Vagina (tissue), 2 donors: ENCODE measurements around the gene CINP. TPM values are rescaled to one million over a fixed set of nuclear protein-coding genes. Genes with fewer than 3 reads are reported as not detected.
"Not testable (repeated sequence)": the region's sequence is repeated elsewhere in the genome, so short reads cannot be mapped to it uniquely, and the experiment has no call there.

ENCODE experiments used
- DNase-seq, 2 donors: peaks; one replicate each; pipeline ENCODE4 v3.0.0-alpha.2; 2017; ENCODE audit errors: extremely low spot score in 2 of 2
- H3K27ac ChIP-seq: fragments of 200-600 bp; sonication (generic); one replicate; pipeline ENCODE4 v1.5.1; 2019
- H3K27me3 ChIP-seq: fragments of 200-600 bp; sonication (generic); one replicate; pipeline ENCODE4 v1.5.1; 2019
- H3K36me3 ChIP-seq, 2 donors: fragments of 200-600 bp; sonication (generic); one replicate each; pipeline ENCODE4 v1.5.1; 2017 to 2019
- H3K4me1 ChIP-seq: fragments of 200-600 bp; sonication (generic); one replicate; pipeline ENCODE4 v1.5.1; 2019
- H3K4me3 ChIP-seq, 2 donors: fragments of 200-600 bp; sonication (generic); 1 replicate in 1 of 2; 2 replicates in 1 of 2; pipeline ENCODE4 v1.5.1; 2016 to 2019
- H3K9me3 ChIP-seq: fragments of 200-600 bp; sonication (generic); one replicate; pipeline ENCODE4 v1.5.1; 2019
- POLR2A ChIP-seq, 2 donors: fragments of 450-650 bp; IDR thresholded peaks; one replicate each; pipeline ENCODE4 v1.6.1; 2017; ENCODE audit warnings: antibody characterized with exemption in 2 of 2, mild to moderate bottlenecking in 2 of 2, moderate library complexity in 2 of 2
- POLR2AphosphoS5 ChIP-seq, 2 donors: sonication (generic); formaldehyde crosslinking; IDR thresholded peaks; one replicate each; pipeline ENCODE4 v1.9.0; 2017; ENCODE audit warnings: antibody characterized with exemption in 2 of 2, mild to moderate bottlenecking in 2 of 2, low read depth in 1 of 2; ENCODE audit not compliant: insufficient read depth in 1 of 2
- intact Hi-C: fragments of 100-400 bp; cut with DNase I; formaldehyde crosslinking; loops from one replicate; pipeline ENCODE4 v1.15.1; 2023
- total RNA-seq: library from RNA; depleted of rRNA; stranded (reverse); fragments of >200 nt; gene quantifications from one replicate; pipeline ENCODE4 v1.2.3, GENCODE V29; 2016
- TF ChIP-seq, protein P1 (sequence below), 3 experiments: fragments of 450-650 bp in 2 of 3; fragments of 200-600 bp in 1 of 3; sonication (generic) in 1 of 3; IDR thresholded peaks; one replicate each; pipeline ENCODE4 v1.5.1; 2017 to 2019; ENCODE audit warnings: antibody characterized with exemption in 3 of 3, mild to moderate bottlenecking in 2 of 3, moderate library complexity in 2 of 3

Gene CINP
- total RNA-seq, 1 donor from 2014 or later: 21.9 TPM

GRCh38 chr14:102333390-102333789 is 29.3 kb downstream of the CINP start:
- no peak for DNase-seq
- H3K4me3 ChIP-seq: no peak overlapping the region
- H3K27ac ChIP-seq: no peak overlapping the region
- H3K9me3 ChIP-seq: no peaks in the 10 kb centered on the region
- H3K27me3 ChIP-seq: no peaks in the 10 kb centered on the region
- intact Hi-C loops: no loop called here
- peaks cover 0 to 15% of the 10 kb centered on the region in 2 donors for H3K36me3 ChIP-seq
- TF ChIP-seq, protein P1, sequence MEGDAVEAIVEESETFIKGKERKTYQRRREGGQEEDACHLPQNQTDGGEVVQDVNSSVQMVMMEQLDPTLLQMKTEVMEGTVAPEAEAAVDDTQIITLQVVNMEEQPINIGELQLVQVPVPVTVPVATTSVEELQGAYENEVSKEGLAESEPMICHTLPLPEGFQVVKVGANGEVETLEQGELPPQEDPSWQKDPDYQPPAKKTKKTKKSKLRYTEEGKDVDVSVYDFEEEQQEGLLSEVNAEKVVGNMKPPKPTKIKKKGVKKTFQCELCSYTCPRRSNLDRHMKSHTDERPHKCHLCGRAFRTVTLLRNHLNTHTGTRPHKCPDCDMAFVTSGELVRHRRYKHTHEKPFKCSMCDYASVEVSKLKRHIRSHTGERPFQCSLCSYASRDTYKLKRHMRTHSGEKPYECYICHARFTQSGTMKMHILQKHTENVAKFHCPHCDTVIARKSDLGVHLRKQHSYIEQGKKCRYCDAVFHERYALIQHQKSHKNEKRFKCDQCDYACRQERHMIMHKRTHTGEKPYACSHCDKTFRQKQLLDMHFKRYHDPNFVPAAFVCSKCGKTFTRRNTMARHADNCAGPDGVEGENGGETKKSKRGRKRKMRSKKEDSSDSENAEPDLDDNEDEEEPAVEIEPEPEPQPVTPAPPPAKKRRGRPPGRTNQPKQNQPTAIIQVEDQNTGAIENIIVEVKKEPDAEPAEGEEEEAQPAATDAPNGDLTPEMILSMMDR (IDR thresholded peaks at IDR 0.05): no peak
- no peak for TF ChIP-seq POLR2A (IDR thresholded peaks at IDR 0.05)
- TF ChIP-seq POLR2AphosphoS5 (IDR thresholded peaks at IDR 0.05; ENCODE audit: insufficient read depth in 1 of 2, low read depth in 1 of 2): no peak
- no peaks in the 10 kb centered on the region for H3K4me1 ChIP-seq

DNA sequence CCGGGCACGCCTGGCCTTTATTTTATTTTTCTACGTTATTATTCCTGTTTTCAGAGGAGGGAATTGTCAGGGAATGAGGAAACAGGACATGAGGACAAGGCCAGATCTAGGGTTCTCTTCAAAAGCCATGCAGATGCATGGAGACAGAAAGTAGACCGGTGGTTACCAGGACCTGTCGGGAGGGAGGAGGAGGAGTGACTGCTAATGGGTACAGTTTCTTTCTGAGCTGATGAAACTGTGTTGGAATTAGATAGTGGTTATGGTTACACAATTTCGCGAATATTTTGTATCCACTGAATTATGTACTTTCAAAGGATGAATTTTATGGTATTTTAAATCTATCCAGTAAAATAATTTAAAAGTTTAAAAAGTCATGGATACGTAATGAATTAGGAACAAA is 31.9 kb downstream of the CINP start:
- H3K4me1 ChIP-seq: no peaks in the 10 kb centered on the region
- no peak overlapping the region for H3K27ac ChIP-seq
- no peak for DNase-seq
- intact Hi-C loops: no loop called here
- no peaks in the 10 kb centered on the region for H3K27me3 ChIP-seq
- H3K4me3 ChIP-seq: no peak overlapping the region
- no peak for TF ChIP-seq POLR2AphosphoS5 (IDR thresholded peaks at IDR 0.05; ENCODE audit: insufficient read depth in 1 of 2, low read depth in 1 of 2)
- no peak for TF ChIP-seq POLR2A (IDR thresholded peaks at IDR 0.05)
- TF ChIP-seq, protein P1 (IDR thresholded peaks at IDR 0.05): no peak
- no peaks in the 10 kb centered on the region for H3K9me3 ChIP-seq
- no peaks in the 10 kb centered on the region for H3K36me3 ChIP-seq

DNA sequence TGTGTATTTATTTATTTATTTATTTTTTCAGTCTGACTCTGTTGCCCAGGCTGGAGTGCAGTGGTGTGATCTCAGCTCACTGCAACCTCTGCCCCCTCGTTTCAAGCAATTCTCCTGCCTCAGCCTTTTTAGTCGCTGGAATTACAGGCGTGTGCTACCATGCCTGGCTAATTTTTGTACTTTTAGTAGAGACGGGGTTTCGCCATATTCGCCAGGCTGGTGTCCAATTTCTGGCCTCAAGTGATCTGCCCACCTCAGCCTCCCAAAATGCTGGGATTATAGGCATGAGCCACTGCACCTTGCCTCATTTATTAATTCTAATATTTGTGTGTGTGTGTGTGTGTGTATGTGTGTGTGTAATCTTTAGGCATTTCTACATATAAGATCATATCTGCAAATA is 33.3 kb downstream of the CINP start:
- H3K27me3 ChIP-seq, H3K4me1 ChIP-seq, H3K36me3 ChIP-seq, intact Hi-C loops, H3K9me3 ChIP-seq, DNase-seq, H3K27ac ChIP-seq, H3K4me3 ChIP-seq: not testable (repeated sequence)

DNA sequence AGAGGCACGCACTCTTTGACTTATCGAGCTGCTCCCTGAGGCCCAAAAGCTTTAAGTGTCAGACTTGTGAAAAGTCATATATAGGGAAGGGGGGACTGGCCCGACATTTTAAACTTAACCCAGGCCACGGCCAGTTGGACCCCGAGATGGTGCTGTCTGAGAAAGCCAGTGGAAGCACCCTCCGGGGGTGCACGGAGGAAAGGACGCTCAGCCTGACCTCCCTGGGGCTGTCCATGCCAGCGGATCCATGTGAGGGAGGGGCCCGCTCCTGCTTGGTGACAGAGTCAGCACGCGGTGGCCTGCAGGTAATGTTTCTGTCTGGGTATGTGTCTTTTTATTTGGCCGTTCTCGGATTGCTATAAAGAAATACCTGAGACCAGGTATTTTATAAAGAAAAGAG is 36.1 kb downstream of the CINP start:
- DNase-seq: no peak
- TF ChIP-seq POLR2A (IDR thresholded peaks at IDR 0.05): no peak
- TF ChIP-seq, protein P1 (IDR thresholded peaks at IDR 0.05): no peak
- TF ChIP-seq POLR2AphosphoS5 (IDR thresholded peaks at IDR 0.05; ENCODE audit: insufficient read depth in 1 of 2, low read depth in 1 of 2): no peak
- intact Hi-C loops: no loop called here
- peaks cover 6% of the 10 kb centered on the region for H3K4me1 ChIP-seq
- no peak overlapping the region for H3K4me3 ChIP-seq
- H3K27ac ChIP-seq: no peak overlapping the region
- H3K9me3 ChIP-seq: no peaks in the 10 kb centered on the region
- no peaks in the 10 kb centered on the region for H3K36me3 ChIP-seq
- H3K27me3 ChIP-seq: no peaks in the 10 kb centered on the region

DNA sequence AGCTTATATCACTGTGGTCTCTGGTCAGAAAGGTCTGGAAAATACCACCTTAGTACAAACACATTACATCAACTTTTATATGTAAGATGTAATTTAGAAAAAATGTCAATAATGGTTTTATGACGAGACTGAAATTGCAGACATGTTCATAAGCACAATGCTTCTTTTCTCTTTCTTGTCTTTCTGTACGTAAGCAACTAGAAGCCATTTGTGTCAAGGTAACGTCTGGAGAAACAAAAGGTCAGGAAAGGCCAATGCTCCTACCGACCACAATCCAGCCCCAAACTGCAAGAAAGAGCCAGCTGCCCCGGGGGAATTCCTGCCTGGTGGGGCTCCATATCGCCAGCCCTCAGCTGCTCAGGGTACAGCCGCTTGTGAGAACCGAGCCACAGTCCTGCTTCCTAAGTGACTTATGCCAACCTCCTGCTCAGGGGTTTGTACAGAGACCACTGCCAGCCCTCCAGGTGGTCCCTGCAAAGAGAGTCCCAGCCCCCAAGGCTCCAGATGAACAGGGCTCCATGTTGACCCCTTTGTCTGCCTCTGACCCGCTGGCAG is 36.8 kb downstream of the CINP start:
- intact Hi-C loops: no loop called here

More for the DNA sequence above, 36.8 kb downstream of the CINP start:
- H3K4me3 ChIP-seq: no peak overlapping the region
- H3K4me1 ChIP-seq: peaks cover 11% of the 10 kb centered on the region
- no peak for DNase-seq
- H3K27me3 ChIP-seq: no peaks in the 10 kb centered on the region
- no peaks in the 10 kb centered on the region for H3K9me3 ChIP-seq
- H3K36me3 ChIP-seq: no peaks in the 10 kb centered on the region
- TF ChIP-seq, protein P1 (IDR thresholded peaks at IDR 0.05): no peak
- TF ChIP-seq POLR2A (IDR thresholded peaks at IDR 0.05): no peak
- TF ChIP-seq POLR2AphosphoS5 (IDR thresholded peaks at IDR 0.05; ENCODE audit: insufficient read depth in 1 of 2, low read depth in 1 of 2): no peak
- no peak overlapping the region for H3K27ac ChIP-seq
